Fibroblast of gingiva (primary cell): Measurements from ENCODE around the gene UQCC3.
"Not testable (repeated sequence)": the region's sequence is repeated elsewhere in the genome, so short reads cannot be mapped to it uniquely, and the experiment has no call there.

Experiments
- DNase-seq: peaks from one replicate; pipeline ENCODE4 v3.0.0-alpha.2; 2011; ENCODE audit warnings: low read depth

UQCC3 gene

GRCh38 chr11:62671608-62672389 lies at the start of gene UQCC3, which contains the start of gene LBHD1:
Gene UQCC3, plus strand, starts transcription at chr11:62671673. Its CDS starts 73 bp downstream, at chr11:62671746.
Gene LBHD1, minus strand, starts transcription at chr11:62672267. Its CDS starts 2,236 bp downstream, at chr11:62670031.
- peak; percentile 87 for DNase-seq

- DNase-seq: no peak
Observed at GRCh38 chr11:62622476-62623089, 48.9 kb upstream of the UQCC3 start.

- no peak for DNase-seq
Observed at GRCh38 chr11:62627713-62628112, 43.8 kb upstream of the UQCC3 start.

GRCh38 chr11:62632492-62632891 lies 39.0 kb upstream of the UQCC3 start:
- no peak for DNase-seq

GRCh38 chr11:62644220-62644619 lies 27.3 kb upstream of the UQCC3 start:
- DNase-seq: no peak

GRCh38 chr11:62645671-62645945 lies 25.9 kb upstream of the UQCC3 start:
- no peak for DNase-seq

GRCh38 chr11:62645946-62646824 lies 25.3 kb upstream of the UQCC3 start, which contains the start of gene GANAB:
Gene GANAB, minus strand, starts transcription at chr11:62646613. Its CDS starts 14 bp downstream, at chr11:62646599.
- peak; percentile 97 for DNase-seq

- no peak for DNase-seq
Observed at GRCh38 chr11:62646825-62647608, 24.5 kb upstream of the UQCC3 start.

GRCh38 chr11:62647609-62648005 lies 23.9 kb upstream of the UQCC3 start:
- no peak for DNase-seq

- DNase-seq: no peak
Observed at GRCh38 chr11:62648185-62648966, 23.1 kb upstream of the UQCC3 start.

GRCh38 chr11:62648967-62649364 lies 22.5 kb upstream of the UQCC3 start:
- no peak for DNase-seq

GRCh38 chr11:62649486-62649885 lies 22.0 kb upstream of the UQCC3 start:
- no peak for DNase-seq

GRCh38 chr11:62650283-62650682 lies 21.2 kb upstream of the UQCC3 start:
- DNase-seq: not testable (repeated sequence)

GRCh38 chr11:62652161-62653006 lies 19.1 kb upstream of the UQCC3 start:
- DNase-seq: no peak

GRCh38 chr11:62654297-62654696 lies 17.2 kb upstream of the UQCC3 start:
- DNase-seq: no peak

- no peak for DNase-seq
Observed at GRCh38 chr11:62656796-62657429, 14.6 kb upstream of the UQCC3 start.

GRCh38 chr11:62664405-62665074 lies 6.9 kb upstream of the UQCC3 start:
- DNase-seq: no peak

GRCh38 chr11:62665075-62665598 lies 6.3 kb upstream of the UQCC3 start, which contains the start of the genes C11orf98 and CSKMT:
Gene C11orf98, minus strand, starts transcription at chr11:62665210. Its CDS starts 41 bp downstream, at chr11:62665169.
Gene CSKMT, plus strand, starts transcription at chr11:62665312. Its CDS starts 568 bp downstream, at chr11:62665880.
- DNase-seq: peak; percentile 94
